HUES64 (cell line): ENCODE results near the gene UQCC2.

Experiments
- H3K27ac ChIP-seq: 2 replicates; pipeline ENCODE4 v1.7.0; 2013; ENCODE audit warnings: low read depth, low read length, inconsistent platforms
- H3K27me3 ChIP-seq: 2 replicates; pipeline ENCODE4 v1.6.1; 2013; ENCODE audit warnings: mild to moderate bottlenecking, low read length; ENCODE audit not compliant: insufficient read depth
- H3K36me3 ChIP-seq: 2 replicates; pipeline ENCODE4 v1.6.1; 2013; ENCODE audit warnings: mild to moderate bottlenecking, low read length; ENCODE audit not compliant: insufficient read depth
- H3K4me1 ChIP-seq: 2 replicates; pipeline ENCODE4 v1.6.1; 2013; ENCODE audit warnings: mild to moderate bottlenecking, low read length, moderate library complexity; ENCODE audit not compliant: insufficient read depth
- H3K4me3 ChIP-seq: 2 replicates; pipeline ENCODE4 v1.5.1; 2013; ENCODE audit warnings: mild to moderate bottlenecking, low read length, moderate library complexity
- H3K9ac ChIP-seq: 2 replicates; pipeline ENCODE4 v1.6.1; 2013; ENCODE audit warnings: mild to moderate bottlenecking, low read depth, low read length
- H3K9me3 ChIP-seq: 2 replicates; pipeline ENCODE4 v1.6.1; 2013; ENCODE audit warnings: low read depth, low read length; ENCODE audit not compliant: insufficient read depth
- WGBS: fragments of 150-250, 120-280 bp; methylation state at CpG from one replicate; pipeline ENCODE4 v1.1.7; 2013; ENCODE audit warnings: missing lambda C conversion rate; 5-methylcytosine and 5-hydroxymethylcytosine counted together

The UQCC2 gene

DNA sequence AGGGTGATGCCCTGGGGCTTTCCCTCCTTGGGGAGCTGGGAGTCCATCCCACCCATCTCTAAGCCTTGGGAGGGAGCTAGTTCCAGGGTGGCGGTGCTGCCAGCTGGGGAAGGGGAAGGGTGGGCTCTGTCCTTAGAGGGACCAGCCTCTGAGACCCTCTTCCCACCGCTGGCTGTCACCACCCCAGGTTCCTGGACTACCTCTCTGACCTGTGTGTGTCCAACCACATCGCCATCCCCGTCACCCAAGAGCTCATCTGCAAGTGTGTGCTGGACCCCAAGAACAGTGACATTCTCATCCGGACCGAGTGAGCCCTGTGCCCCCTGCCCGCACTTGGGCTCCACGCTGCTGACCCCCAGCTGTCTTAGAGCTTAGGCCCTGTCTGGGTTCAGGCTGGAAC is 43.2 kb downstream of the UQCC2 start:
- H3K9ac ChIP-seq = no peak overlapping the region
- H3K4me1 ChIP-seq = no peaks in the 10 kb centered on the region
- no peaks in the 10 kb centered on the region for H3K27me3 ChIP-seq
- 95% methylated on average over 8 of the region's 8 CpGs for WGBS
- H3K9me3 ChIP-seq = no peaks in the 10 kb centered on the region
- no peak overlapping the region for H3K4me3 ChIP-seq
- H3K36me3 ChIP-seq = peaks cover 62% of the 10 kb centered on the region
- H3K27ac ChIP-seq = no peak overlapping the region

DNA sequence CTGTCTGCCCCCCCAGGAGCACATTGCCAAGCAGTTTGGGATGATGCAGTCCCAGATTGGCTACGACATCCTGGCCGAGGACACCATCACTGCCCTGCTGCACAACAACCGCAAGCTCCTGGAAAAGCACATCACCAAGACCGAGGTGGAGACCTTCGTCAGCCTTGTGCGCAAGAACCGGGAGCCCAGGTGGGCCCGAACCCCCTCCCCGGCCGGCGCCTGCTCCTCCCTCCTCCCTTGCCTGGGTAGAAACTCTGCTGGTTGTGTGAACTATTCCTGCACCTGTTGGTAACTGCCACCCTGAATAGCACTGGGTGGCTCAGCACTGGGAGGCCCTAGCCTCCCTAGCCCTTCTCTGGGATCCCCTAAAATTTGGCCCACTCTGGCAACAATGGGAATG is 43.7 kb downstream of the UQCC2 start:
- Histone ChIP-seq H3K9ac (no peak overlapping the region), H3K27ac (no peak overlapping the region), H3K4me3 (no peak overlapping the region), H3K4me1 (no peaks in the 10 kb centered on the region), H3K36me3 (peaks cover 62% of the 10 kb centered on the region), H3K9me3 (no peaks in the 10 kb centered on the region), H3K27me3 (no peaks in the 10 kb centered on the region)
- 95% methylated on average over 11 of the region's 11 CpGs for WGBS

DNA sequence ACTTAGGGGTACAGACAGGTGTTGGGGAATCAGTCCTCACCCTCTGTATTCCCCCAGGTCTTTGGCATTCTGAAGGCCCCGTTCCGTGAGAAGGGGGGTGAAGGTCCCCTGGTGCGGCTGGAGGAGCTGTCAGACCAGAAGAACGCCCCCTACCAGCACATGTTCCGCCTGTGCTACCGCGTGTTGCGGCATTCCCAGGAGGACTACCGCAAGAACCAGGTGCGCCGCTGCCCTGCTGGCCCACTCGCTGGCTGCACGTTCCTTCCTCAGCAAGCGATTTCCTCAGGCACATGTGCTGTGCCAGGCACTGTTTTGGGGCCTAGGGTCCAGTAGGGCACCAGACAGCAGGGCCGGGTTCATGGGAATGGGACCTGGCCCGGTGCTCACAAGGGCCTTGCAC is 44.4 kb downstream of the UQCC2 start:
- Histone ChIP-seq H3K9me3 (no peaks in the 10 kb centered on the region), H3K9ac (no peak overlapping the region), H3K27me3 (no peaks in the 10 kb centered on the region), H3K4me3 (no peak overlapping the region), H3K27ac (no peak overlapping the region), H3K36me3 (peaks cover 62% of the 10 kb centered on the region), H3K4me1 (no peaks in the 10 kb centered on the region)
- 95% methylated on average over 16 of the region's 16 CpGs for WGBS

DNA sequence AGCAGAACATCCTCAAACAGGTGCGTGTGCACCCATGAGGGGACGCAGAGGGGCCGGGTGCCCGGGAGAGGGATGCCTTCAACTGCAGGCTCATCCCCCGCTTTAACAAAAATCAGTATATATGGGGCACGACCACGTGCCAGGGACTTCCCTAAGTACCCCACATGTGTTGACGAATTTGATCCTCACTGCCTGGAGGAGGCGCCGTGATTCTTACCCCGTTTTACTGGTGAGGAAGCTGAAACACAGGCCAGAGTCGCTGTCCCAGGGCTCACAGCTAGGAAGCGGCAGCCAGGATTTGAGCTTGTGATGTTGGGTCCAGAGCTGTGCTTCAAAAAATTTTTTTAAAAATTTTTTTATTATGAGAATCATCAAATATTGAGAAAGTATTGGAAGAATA is 45.5 kb downstream of the UQCC2 start:
- Histone ChIP-seq H3K36me3 (peaks cover 61% of the 10 kb centered on the region), H3K27ac (no peak overlapping the region)
- 90% methylated on average over 13 of the region's 13 CpGs for WGBS

DNA sequence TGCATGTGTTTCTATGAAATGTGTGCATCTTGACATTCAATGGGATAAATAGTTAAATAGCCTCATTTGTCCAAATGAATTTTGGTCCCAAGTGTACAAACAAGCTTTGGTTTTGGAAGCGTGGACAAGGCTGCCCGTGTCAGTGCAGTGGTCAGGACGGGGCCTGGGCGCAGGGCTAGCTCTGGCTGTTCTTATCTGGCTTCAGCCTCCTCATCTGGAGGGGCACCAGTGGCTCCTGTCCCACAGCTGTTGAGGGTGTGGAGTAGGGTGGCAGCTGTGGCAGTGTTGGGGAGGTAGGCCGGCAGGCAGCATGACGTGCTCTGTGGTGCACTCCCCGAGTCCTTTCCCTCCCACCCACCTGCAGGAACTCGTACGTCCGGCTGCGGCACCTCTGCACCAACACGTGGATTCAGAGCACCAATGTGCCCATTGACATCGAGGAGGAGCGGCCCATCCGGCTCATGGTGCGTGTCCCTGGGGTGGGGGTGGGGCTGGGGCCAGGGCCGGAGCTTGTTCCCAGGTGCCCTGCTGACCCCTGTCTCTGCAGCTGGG is 46.9 kb downstream of the UQCC2 start:
- 97% methylated on average over 17 of the region's 17 CpGs for WGBS
- Histone ChIP-seq H3K27ac (no peak overlapping the region), H3K4me3 (no peak overlapping the region), H3K36me3 (peaks cover 55% of the 10 kb centered on the region), H3K4me1 (no peaks in the 10 kb centered on the region), H3K9me3 (no peaks in the 10 kb centered on the region), H3K27me3 (no peaks in the 10 kb centered on the region), H3K9ac (no peak overlapping the region)

More for the DNA sequence above, 45.5 kb downstream of the UQCC2 start:
- H3K9me3 ChIP-seq = no peaks in the 10 kb centered on the region
- H3K4me3 ChIP-seq = no peak overlapping the region
- no peaks in the 10 kb centered on the region for H3K4me1 ChIP-seq
- H3K9ac ChIP-seq = no peak overlapping the region
- H3K27me3 ChIP-seq = no peaks in the 10 kb centered on the region

DNA sequence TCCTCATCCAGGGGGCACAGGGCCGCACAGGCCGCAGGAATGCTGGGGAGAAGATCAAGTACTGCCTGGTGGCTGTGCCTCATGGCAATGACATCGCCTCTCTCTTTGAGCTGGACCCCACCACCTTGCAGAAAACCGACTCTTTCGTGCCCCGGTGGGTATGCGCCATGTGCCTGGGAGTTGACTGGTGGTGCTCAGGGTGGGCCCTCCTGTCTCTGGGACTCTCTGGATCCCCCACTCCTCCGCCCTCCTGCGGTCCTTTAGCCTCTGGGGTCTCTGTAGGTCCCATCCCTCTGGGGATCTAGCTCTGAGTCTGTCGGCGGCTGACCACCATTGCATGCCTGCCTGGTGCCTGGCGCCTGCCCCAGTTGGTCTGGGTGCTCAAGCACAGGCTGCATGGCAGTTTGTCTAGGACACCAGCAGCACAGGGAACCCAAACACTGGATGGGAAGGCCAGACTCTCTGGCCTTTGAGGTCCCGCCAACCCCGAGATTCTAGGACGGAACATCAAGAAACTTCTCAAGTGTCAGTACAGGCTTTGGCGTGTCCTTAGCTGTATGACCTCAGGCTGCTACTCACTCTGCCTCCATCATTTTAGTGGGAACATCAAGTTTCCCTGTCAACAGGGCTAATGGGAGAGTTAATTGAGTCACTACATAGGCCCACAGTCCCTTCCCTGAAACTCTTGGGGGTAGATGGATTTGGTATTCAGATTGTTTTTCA is 47.6 kb downstream of the UQCC2 start:
- H3K9ac ChIP-seq = no peak overlapping the region
- 95% methylated on average over 16 of the region's 16 CpGs for WGBS
- H3K27ac ChIP-seq = no peak overlapping the region
- H3K36me3 ChIP-seq = peaks cover 54% of the 10 kb centered on the region
- H3K4me3 ChIP-seq = no peak overlapping the region
- H3K27me3 ChIP-seq = no peaks in the 10 kb centered on the region
- H3K9me3 ChIP-seq = no peaks in the 10 kb centered on the region
- no peaks in the 10 kb centered on the region for H3K4me1 ChIP-seq

DNA sequence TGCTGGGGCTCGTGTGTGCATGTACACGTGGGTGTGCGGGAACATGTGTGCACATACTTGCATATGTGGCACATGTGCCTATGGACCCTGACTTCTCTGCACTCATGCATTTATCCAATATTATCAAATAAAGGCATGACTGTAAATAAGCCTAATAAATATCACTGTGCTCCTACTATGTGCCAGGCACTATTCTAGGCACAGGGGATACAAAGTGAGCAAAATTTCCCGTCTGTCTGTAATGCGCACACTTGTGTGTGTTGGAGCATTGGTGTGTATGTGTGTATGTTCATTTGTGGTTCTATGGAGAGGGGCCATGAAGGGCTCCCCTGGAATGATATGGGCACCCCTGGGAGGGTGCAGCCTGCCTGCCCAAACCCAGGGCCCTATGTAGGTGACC is 48.5 kb downstream of the UQCC2 start:
- H3K27me3 ChIP-seq = no peaks in the 10 kb centered on the region
- WGBS = 92% methylated on average over 5 of the region's 5 CpGs
- no peaks in the 10 kb centered on the region for H3K4me1 ChIP-seq
- no peak overlapping the region for H3K4me3 ChIP-seq
- H3K9ac ChIP-seq = no peak overlapping the region
- no peak overlapping the region for H3K27ac ChIP-seq
- H3K9me3 ChIP-seq = no peaks in the 10 kb centered on the region
- peaks cover 50% of the 10 kb centered on the region for H3K36me3 ChIP-seq

DNA sequence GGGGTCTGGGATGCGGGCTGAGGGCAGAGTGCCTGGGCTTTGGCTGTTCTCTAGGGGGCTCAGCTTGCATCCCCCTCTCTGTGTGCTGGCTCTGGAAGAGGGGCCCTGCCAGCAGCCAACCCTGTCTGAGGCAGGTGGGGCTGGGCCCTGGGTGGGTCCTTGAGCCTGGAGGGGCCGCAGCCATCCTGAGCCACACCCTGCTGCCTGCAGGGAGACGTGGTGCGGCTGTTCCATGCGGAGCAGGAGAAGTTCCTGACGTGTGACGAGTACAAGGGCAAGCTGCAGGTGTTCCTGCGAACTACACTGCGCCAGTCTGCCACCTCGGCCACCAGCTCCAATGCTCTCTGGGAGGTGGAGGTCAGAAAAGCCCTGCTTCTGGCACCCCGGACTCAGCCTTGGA is 49.2 kb downstream of the UQCC2 start:
- 90% methylated on average over 11 of the region's 11 CpGs for WGBS
- Histone ChIP-seq H3K4me1 (no peaks in the 10 kb centered on the region), H3K36me3 (peaks cover 44% of the 10 kb centered on the region)

DNA sequence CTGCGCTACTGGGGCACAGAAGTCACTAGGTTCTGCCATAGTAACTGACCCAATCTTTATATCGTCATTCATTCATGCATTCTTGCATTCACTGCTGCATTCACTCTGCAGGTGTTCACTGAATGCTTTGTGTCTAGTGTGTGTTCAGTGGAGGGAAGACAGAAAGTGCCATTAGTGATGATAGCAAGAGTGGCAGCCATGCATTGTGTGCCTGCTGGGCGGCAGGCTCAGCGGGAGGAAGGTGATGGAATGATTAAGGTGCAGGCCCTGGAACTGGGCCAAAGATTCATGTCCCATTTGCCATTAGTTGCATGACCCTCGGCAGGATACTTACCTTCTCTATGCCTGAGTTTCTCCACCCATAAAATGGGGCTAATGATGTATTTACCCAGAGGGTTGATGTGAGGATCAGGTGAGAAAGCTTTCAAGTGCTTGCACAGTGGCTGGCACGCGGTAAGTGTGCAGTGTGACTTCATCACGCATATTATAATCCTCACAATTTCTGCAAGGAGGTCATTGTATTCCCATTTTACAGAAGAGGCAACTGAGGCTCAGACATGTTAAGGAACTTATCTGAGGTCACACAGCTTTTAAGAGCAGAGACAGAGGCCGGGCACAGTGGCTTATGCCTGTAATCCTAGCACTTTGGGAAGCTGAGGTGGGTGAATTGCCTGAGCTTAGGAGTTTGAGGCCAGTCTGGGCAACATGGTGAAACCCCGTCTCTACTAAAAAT is 50.2 kb downstream of the UQCC2 start:
- H3K36me3 ChIP-seq = peaks cover 34% of the 10 kb centered on the region
- H3K9ac ChIP-seq = no peak overlapping the region
- H3K9me3 ChIP-seq = no peaks in the 10 kb centered on the region
- WGBS = 89% methylated on average over 10 of the region's 10 CpGs
- no peak overlapping the region for H3K4me3 ChIP-seq
- H3K4me1 ChIP-seq = no peaks in the 10 kb centered on the region
- H3K27ac ChIP-seq = no peak overlapping the region
- H3K27me3 ChIP-seq = no peaks in the 10 kb centered on the region

More for the DNA sequence above, 49.2 kb downstream of the UQCC2 start:
- Histone ChIP-seq H3K27ac (no peak overlapping the region), H3K9me3 (no peaks in the 10 kb centered on the region), H3K9ac (no peak overlapping the region), H3K27me3 (no peaks in the 10 kb centered on the region), H3K4me3 (no peak overlapping the region)

DNA sequence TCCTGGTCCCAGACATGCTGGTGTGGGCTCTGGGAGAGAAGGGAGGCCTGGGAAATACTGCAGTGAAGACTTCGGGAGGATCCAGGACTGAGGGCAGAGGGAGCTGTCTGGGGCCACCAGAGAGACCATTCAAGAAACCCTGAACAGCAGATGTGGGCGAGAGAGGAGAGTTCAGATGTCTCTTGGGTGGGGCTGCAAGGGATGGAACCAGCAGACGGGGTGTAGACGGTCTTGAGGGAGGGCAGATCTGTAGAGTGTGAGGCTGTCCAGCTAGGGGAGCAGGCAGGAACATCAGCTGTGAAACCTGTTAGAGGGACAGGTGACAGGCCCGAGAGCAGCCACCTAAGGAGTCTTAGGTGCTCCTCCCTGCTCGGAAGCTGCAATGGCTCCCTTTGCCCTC is 51.5 kb downstream of the UQCC2 start:
- Histone ChIP-seq H3K27ac (no peak overlapping the region), H3K36me3 (peaks cover 24% of the 10 kb centered on the region), H3K27me3 (no peaks in the 10 kb centered on the region), H3K4me3 (no peak overlapping the region), H3K9ac (no peak overlapping the region), H3K9me3 (no peaks in the 10 kb centered on the region), H3K4me1 (no peaks in the 10 kb centered on the region)
- 92% methylated on average over 6 of the region's 6 CpGs for WGBS

DNA sequence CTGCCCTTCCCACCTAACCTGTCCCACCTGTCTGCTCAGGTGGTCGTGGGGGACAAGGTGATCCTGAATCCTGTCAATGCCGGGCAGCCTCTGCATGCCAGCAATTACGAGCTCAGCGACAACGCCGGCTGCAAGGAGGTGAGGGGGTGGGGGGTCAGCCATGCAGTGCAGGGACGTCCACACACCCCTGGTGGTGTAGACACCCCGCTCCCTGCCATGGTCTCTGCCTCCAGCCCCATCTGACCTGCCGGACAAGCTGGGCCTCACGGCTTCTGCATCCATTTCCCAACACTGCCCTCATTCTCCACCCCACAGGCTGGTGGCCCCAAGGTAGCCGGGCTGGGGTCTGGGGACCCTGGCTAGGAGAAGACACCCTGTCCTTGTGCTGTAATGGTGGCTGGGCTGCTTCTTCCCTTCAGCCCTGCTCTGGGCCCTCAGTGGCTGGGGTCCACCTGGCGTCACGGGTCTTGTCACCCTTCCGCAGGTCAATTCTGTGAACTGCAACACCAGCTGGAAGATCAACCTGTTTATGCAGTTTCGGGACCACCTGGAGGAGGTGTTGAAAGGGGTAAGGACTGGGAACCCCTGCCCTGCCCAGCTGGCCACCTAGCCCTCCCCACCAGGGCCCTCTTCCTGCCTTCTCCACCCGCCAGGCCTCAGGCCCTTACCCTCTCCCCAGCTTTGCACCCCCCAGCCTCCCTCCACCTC is 52.4 kb downstream of the UQCC2 start:
- 93% methylated on average over 16 of the region's 16 CpGs for WGBS
- Histone ChIP-seq H3K36me3 (peaks cover 16% of the 10 kb centered on the region), H3K4me1 (no peaks in the 10 kb centered on the region), H3K27me3 (no peaks in the 10 kb centered on the region), H3K27ac (no peak overlapping the region), H3K9me3 (no peaks in the 10 kb centered on the region), H3K9ac (no peak overlapping the region), H3K4me3 (no peak overlapping the region)
